Measurements from ENCODE around the gene FN1.

The FN1 gene

GRCh38 chr2:215320679-215321078, 115.2 kb downstream of the FN1 start:
- TF ChIP-seq FOXM1 (IDR thresholded peaks at IDR 0.05; ENCODE audit: borderline replicate concordance, low read depth) (no peak), RAD21 (IDR thresholded peaks at IDR 0.05; ENCODE audit: low read depth) (no peak), NFIC (IDR thresholded peaks at IDR 0.05) (no peak)

- TF ChIP-seq EP300 (IDR thresholded peaks at IDR 0.05; ENCODE audit: borderline replicate concordance) (no peak), EGR1 (IDR thresholded peaks at IDR 0.05) (no peak), TAF1 (IDR thresholded peaks at IDR 0.05; ENCODE audit: low read depth) (no peak), YY1 (IDR thresholded peaks at IDR 0.05; ENCODE audit: low read depth) (no peak), REST (IDR thresholded peaks at IDR 0.05; ENCODE audit: low read depth) (no peak), ZBTB7A (IDR thresholded peaks at IDR 0.05; ENCODE audit: low read depth) (no peak), TCF12 (IDR thresholded peaks at IDR 0.05; ENCODE audit: low read depth) (no peak), RAD21 (IDR thresholded peaks at IDR 0.05; ENCODE audit: low read depth) (no peak), CREB1 (IDR thresholded peaks at IDR 0.05; ENCODE audit: low read depth) (no peak), CEBPB (IDR thresholded peaks at IDR 0.05) (no peak), TEAD4 (IDR thresholded peaks at IDR 0.05) (no peak), NFIC (IDR thresholded peaks at IDR 0.05) (no peak)
Observed at GRCh38 chr2:215320102-215320501, 115.8 kb downstream of the FN1 start.

- TF ChIP-seq REST (IDR thresholded peaks at IDR 0.05; ENCODE audit: low read depth) (no peak), TCF12 (IDR thresholded peaks at IDR 0.05; ENCODE audit: low read depth) (no peak)
Observed at GRCh38 chr2:215319500-215319899, 116.4 kb downstream of the FN1 start.

- TF ChIP-seq MAX (IDR thresholded peaks at IDR 0.05), result no peak
- TF ChIP-seq REST (IDR thresholded peaks at IDR 0.05; ENCODE audit: low read depth), result no peak
- TF ChIP-seq CEBPB (IDR thresholded peaks at IDR 0.05), result no peak
- TF ChIP-seq YY1 (IDR thresholded peaks at IDR 0.05; ENCODE audit: low read depth), result no peak
- TF ChIP-seq NFIC (IDR thresholded peaks at IDR 0.05), result no peak
- no peak for TF ChIP-seq TEAD4 (IDR thresholded peaks at IDR 0.05)
Observed at GRCh38 chr2:215316336-215316735, 119.5 kb downstream of the FN1 start.

GRCh38 chr2:215315301-215315700, 120.6 kb downstream of the FN1 start:
- no peak for TF ChIP-seq TCF12 (IDR thresholded peaks at IDR 0.05; ENCODE audit: low read depth)
- TF ChIP-seq RAD21 (IDR thresholded peaks at IDR 0.05; ENCODE audit: low read depth), result no peak
- no peak for TF ChIP-seq USF1 (IDR thresholded peaks at IDR 0.05)
- TF ChIP-seq TEAD4 (IDR thresholded peaks at IDR 0.05), result no peak
- no peak for TF ChIP-seq CREB1 (IDR thresholded peaks at IDR 0.05; ENCODE audit: low read depth)
- no peak for TF ChIP-seq FOXM1 (IDR thresholded peaks at IDR 0.05; ENCODE audit: borderline replicate concordance, low read depth)
- TF ChIP-seq NFIC (IDR thresholded peaks at IDR 0.05), result no peak
- no peak for TF ChIP-seq MAX (IDR thresholded peaks at IDR 0.05)
- no peak for TF ChIP-seq CEBPB (IDR thresholded peaks at IDR 0.05)
- no peak for TF ChIP-seq EP300 (IDR thresholded peaks at IDR 0.05; ENCODE audit: borderline replicate concordance)
- no peak for TF ChIP-seq TAF1 (IDR thresholded peaks at IDR 0.05; ENCODE audit: low read depth)
- TF ChIP-seq EGR1 (IDR thresholded peaks at IDR 0.05), result no peak
- no peak for TF ChIP-seq YY1 (IDR thresholded peaks at IDR 0.05; ENCODE audit: low read depth)
- TF ChIP-seq ZBTB7A (IDR thresholded peaks at IDR 0.05; ENCODE audit: low read depth), result no peak

GRCh38 chr2:215314896-215315295, 121.0 kb downstream of the FN1 start:
- no peak for TF ChIP-seq TCF12 (IDR thresholded peaks at IDR 0.05; ENCODE audit: low read depth)
- peak; percentile 36; the same call in 1 of the 2 replicates for TF ChIP-seq TEAD4 (IDR thresholded peaks at IDR 0.05)

All from Ishikawa (cell line).